ENCODE data around the gene HCRTR1.

The HCRTR1 gene

DNA sequence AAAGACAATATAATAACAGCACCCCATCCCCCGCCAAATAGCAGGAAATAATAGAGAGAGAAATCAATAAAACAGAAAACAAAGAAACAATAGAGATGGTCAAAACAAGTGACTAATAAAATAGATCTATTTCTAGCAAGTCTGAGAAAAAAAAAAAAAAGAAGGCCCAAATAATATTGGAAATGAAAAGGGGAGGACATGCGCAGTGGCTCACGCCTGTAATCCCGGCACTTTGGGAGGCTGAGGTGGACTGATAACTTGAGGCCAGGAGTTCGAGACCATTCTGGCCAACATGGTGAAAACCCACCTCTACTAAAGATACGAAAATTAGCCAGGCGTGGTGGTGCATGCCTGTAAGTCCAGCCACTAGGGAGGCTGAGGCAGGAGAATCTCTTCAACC is 18.5 kb upstream of the HCRTR1 start:
- no peak for DNase-seq

DNA sequence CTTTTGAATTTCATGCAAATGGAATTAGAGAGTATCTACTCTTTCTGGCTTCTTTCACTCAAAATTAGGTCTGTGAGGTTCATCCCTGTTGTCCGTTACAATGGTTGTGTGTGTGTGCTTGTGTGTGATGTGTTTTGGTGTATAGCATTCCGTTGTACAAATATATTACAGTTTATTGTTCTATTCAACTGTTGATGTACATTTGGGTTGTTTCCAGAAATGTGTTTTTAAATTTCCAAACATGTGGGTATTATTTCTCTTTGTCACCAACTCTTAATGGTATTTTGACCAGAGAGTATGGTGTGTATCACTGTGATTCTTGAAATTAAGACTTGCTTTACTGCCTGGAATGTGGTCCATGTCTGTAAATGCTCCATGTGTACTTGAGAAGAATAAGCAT is 16.8 kb upstream of the HCRTR1 start:
- no peak for DNase-seq

GRCh38 chr1:31602081-31602480 is 15.4 kb upstream of the HCRTR1 start:
- no peak for DNase-seq

GRCh38 chr1:31605908-31606427 is 11.5 kb upstream of the HCRTR1 start:
- no peak for DNase-seq

DNA sequence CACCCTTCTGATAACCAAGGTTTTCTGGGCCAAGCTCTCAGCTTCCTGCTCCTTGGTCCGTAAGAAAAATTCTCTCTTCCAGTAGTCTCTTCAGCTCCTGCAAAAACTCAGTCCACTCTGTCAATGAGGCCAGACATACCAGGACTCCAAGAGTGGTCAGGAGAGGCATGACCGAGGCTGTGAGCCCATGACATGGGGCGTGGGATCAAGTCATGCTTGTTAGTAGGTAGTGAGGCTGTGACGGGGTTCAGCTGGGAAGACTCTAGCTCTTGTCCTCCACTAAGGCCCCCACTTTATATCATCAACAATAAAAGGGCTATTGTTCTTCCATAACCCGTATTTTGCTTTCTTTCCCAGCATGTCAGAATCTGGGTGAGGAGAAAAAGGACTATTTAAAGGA is 10.1 kb upstream of the HCRTR1 start:
- no peak for DNase-seq

- DNase-seq: no peak
Observed at GRCh38 chr1:31609514-31610118, 7.9 kb upstream of the HCRTR1 start.

- no peak for DNase-seq
Observed at GRCh38 chr1:31614414-31615005, 3.0 kb upstream of the HCRTR1 start.

GRCh38 chr1:31615414-31615813 is 2.1 kb upstream of the HCRTR1 start:
- DNase-seq: no peak

DNA sequence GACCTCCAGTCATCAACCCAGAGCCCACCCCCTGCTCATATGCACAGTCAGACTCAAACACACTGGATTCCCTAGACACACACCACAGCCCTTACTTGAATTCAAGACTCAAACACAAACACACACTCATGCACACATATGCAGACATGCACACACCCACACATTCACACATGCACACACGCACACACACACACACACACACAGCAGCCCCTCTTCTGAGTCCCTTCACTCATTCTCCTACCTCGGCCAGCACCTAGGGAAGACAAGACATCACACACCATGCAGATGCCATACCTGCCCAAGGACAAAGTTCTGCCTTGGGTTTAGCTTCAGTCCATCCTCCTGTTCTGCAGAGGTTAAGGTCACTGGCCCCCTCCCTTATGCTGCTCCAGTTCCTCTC is 1.6 kb upstream of the HCRTR1 start:
- DNase-seq: no peak

GRCh38 chr1:31617916-31618746 is 642 bp downstream of the HCRTR1 start:
- peak; percentile 38 to 48 for DNase-seq

DNA sequence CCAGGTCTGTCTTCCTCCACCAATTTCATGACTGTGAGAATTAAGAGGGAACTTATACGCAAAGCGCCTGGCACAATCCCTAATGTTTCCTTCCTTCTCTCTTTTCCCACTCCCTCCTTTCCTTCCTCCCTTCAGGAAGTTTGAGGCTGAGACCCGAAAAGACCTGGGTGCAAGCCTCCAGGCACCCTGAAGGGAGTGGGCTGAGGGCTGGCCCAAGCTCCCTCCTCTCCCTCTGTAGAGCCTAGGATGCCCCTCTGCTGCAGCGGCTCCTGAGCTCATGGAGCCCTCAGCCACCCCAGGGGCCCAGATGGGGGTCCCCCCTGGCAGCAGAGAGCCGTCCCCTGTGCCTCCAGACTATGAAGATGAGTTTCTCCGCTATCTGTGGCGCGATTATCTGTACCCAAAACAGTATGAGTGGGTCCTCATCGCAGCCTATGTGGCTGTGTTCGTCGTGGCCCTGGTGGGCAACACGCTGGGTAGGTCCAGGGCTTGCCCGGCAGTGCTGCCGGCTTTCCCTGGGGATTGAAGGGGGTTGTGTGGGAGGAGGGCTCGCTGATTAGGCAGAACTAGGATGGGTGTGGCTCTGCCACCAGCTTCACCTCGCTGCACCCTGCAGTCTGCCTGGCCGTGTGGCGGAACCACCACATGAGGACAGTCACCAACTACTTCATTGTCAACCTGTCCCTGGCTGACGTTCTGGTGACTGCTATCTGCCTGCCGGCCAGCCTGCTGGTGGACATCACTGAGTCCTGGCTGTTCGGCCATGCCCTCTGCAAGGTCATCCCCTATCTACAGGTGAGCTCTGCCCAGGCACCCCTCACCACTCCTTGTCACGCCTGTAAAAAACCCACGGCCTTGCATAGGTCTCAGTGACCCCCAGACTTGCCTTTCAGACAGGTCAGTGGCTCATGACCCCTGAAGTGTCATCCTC is 1.7 kb downstream of the HCRTR1 start:
- DNase-seq: no peak

- no peak for DNase-seq
Observed at GRCh38 chr1:31620631-31621497, 3.4 kb downstream of the HCRTR1 start.

DNA sequence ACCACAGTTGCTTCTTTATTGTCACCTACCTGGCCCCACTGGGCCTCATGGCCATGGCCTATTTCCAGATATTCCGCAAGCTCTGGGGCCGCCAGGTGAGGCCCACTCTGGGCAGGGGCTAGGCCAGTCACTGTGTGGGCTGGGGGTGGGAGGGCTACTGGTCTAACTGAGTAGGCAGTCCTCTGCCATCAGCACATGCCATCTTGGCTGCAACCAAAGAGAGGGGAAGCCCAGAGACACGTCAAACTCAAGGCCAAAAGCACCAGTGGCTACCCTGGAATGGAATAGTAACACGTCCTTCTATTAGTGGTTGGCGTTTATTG is 4.0 kb downstream of the HCRTR1 start:
- DNase-seq: no peak

DNA sequence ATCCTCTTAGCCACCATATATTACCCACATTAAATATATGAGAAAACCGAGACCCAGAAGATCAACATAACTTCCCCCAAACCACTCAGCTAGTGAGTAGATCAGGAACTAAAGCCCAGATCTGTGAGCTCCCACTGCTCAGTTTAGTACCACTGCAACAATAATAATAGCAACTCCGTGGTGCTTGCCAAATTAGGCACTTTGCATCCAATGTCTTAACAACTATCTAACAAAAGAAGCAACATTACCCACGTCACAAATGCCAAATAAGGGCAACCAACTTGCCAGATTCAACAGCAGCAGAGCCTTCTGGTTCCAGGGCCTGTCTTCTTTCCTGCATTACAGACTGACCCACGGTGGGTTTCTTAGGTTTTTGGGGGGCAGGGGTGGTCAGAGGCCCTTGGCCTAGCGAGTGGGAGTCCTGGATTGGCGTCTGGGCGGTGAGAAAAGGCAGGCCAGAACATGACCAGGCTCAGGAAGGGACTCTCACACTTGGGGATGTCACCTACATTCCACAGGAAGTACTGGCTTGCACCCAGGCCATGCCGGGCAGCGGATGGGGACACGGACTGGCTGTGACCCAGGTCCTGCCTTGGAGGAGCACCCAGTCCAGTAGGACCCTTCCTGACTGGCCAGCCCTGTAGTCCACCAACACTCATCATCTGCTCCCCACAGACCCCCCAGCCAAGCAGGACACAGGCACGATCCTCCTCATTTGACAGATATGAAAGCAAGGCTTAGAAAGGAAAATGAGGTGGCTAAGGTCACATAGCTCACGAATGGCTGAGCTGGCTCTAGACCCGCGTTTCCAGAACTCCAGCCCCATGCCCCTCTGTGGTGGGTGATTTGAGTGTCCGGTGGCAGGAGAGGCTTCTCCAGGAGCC is 4.6 kb downstream of the HCRTR1 start:
- DNase-seq: no peak

- DNase-seq: no peak
Observed at GRCh38 chr1:31623365-31623764, 5.9 kb downstream of the HCRTR1 start.

DNA sequence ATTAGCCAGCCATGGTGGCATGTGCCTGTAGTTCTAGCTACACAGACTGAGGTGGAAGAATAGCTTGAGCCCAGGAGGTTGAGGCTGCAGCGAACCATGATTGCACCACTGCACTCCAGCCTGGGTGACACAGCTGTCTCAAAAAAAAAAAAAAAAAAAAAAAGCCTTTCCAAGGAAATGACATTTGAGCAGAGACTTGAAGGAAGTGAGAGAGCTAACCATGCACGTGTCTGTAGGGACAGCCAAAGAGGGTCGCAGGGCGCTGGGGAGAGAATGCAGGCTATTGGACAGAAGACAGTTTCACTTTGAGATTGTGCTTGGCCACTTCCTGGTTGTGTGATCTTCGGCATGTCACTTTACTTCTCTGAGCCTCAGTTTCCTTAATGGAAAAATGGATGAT is 6.8 kb downstream of the HCRTR1 start:
- no peak for DNase-seq

- no peak for DNase-seq
Observed at GRCh38 chr1:31624731-31625514, 7.4 kb downstream of the HCRTR1 start.

DNA sequence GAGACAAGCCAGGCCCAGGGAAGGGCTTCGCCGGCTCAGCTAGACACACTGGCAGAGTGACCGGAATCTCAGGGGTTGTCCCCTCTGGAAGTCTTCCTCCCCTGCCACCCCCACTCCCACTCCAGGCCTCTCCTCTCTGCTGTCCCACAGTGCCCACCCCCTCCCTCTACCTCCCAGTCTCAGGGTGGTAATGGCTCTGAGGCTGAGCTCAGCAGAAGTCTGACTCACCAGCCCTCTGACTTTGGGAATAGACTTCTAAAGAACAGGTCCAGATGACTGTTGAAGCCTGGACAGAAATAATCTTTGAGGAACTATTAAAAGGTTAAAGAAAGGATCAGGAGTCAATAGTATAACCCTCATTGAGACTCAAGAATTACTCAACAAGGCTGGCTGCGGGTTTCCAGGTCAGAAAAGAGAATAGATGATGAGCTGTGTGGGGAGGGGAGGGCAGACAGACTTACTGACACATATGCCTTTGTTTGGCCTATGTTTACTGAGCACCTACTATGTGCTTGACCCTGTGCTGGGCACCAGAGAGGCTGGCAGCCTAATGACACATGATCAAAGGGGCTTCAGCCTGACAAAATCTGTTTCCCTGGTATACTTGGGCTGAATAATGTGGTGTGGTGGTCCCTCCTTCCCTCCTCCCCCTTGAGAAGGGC is 8.2 kb downstream of the HCRTR1 start:
- DNase-seq: no peak
